Fibroblast of lung (primary cell): ENCODE results near the gene TEX50.

Experiments used
- EZH2 ChIP-seq: IDR thresholded peaks from 2 replicates; pipeline ENCODE4 v1.5.1; 2012; ENCODE audit warnings: low read length, control low read depth, mild to moderate bottlenecking; ENCODE audit errors: missing control alignments
- TF ChIP-seq, protein P1 (sequence below), 2 donors: IDR thresholded peaks in 1 of 2; conservative IDR thresholded peaks in 1 of 2; 1 replicate in 1 of 2; 2 replicates in 1 of 2; pipeline ENCODE4 v1.5.1; 2011 to 2012; ENCODE audit warnings: low read length in 2 of 2, control low read depth in 1 of 2, inconsistent platforms in 1 of 2, low read depth in 1 of 2, mild to moderate bottlenecking in 1 of 2

DNA sequence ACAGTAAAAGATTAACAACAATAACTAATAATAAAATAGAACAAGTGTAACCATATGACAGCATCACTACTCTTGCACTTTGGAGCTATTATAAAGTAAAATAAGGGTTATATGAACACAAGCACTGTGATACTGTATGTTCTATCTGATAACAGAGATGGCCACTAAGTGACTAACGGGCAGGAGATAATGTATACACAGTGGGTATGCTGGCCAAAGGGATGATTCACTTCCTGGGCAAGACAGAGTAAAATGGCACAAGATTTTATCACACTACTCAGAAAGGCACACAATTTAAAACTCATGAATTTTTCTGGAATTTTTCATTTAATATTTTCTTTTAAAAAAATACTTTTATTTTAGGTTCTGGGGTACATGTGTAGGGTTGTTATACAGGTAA is 44.6 kb upstream of the TEX50 start:
- TF ChIP-seq, protein P1, sequence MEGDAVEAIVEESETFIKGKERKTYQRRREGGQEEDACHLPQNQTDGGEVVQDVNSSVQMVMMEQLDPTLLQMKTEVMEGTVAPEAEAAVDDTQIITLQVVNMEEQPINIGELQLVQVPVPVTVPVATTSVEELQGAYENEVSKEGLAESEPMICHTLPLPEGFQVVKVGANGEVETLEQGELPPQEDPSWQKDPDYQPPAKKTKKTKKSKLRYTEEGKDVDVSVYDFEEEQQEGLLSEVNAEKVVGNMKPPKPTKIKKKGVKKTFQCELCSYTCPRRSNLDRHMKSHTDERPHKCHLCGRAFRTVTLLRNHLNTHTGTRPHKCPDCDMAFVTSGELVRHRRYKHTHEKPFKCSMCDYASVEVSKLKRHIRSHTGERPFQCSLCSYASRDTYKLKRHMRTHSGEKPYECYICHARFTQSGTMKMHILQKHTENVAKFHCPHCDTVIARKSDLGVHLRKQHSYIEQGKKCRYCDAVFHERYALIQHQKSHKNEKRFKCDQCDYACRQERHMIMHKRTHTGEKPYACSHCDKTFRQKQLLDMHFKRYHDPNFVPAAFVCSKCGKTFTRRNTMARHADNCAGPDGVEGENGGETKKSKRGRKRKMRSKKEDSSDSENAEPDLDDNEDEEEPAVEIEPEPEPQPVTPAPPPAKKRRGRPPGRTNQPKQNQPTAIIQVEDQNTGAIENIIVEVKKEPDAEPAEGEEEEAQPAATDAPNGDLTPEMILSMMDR (conservative IDR thresholded peaks at IDR 0.05 in 1 of 2, IDR thresholded peaks at IDR 0.05 in 1 of 2; ENCODE audit: low read depth in 1 of 2, low read length in 2 of 2) = no peak
- no peak for TF ChIP-seq EZH2
